A549 (cell line): ENCODE data around the gene PLA2G4B.

ENCODE experiments used
- EP300 ChIP-seq, 2 experiments: fragments of >200 bp; sonication (Bioruptor Twin); formaldehyde crosslinking; IDR thresholded peaks; 2 replicates in 1 of 2; 3 replicates in 1 of 2; pipeline ENCODE4 v1.6.1; 2016 to 2017
- MAFK ChIP-seq: fragments of 450-650 bp; IDR thresholded peaks from 2 replicates; pipeline ENCODE4 v1.6.1; 2014; ENCODE audit not compliant: partially characterized antibody
- MYC ChIP-seq: IDR thresholded peaks from 2 replicates; pipeline ENCODE4 v1.6.1; 2012; ENCODE audit warnings: mild to moderate bottlenecking, inconsistent platforms, low read length, improper control_type of control experiment, borderline replicate concordance
- SREBF2 ChIP-seq: fragments of 450-650 bp; IDR thresholded peaks from 2 replicates; pipeline ENCODE4 v1.6.1; 2014; ENCODE audit warnings: mild to moderate bottlenecking, moderate library complexity
- ZFP36 ChIP-seq: fragments of 450-650 bp; IDR thresholded peaks from 2 replicates; pipeline ENCODE4 v1.6.1; 2014; ENCODE audit warnings: borderline replicate concordance; ENCODE audit not compliant: partially characterized antibody
- TF ChIP-seq, protein P1 (sequence below): fragments of >200 bp; sonication (Bioruptor Twin); formaldehyde crosslinking; IDR thresholded peaks from 3 replicates; pipeline ENCODE4 v1.5.1; 2016

DNA sequence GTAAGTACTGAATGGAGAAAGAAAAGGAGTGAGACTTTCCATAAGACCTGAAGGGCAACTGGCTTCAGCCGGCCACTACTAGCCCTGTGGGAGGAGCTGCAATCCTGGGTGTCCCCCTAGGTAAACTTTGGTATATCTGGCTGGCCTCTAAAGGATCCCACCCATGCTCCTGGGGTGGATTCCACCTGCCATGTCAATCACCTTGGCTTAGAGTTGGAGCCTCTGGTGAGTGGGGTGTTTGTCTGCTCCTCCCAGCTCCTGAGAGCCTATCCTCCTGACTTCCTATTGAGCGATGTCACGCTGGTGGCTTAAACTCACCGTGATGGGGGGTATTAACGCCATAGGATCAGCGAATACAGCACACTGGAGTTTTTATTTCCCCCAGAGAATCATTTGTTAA, 52.6 kb downstream of the PLA2G4B start:
- TF ChIP-seq MAFK (no peak), ZFP36 (no peak), SREBF2 (no peak), MYC (no peak), EP300 (IDR thresholded peaks at IDR 0.05) (no peak)
- TF ChIP-seq, protein P1, sequence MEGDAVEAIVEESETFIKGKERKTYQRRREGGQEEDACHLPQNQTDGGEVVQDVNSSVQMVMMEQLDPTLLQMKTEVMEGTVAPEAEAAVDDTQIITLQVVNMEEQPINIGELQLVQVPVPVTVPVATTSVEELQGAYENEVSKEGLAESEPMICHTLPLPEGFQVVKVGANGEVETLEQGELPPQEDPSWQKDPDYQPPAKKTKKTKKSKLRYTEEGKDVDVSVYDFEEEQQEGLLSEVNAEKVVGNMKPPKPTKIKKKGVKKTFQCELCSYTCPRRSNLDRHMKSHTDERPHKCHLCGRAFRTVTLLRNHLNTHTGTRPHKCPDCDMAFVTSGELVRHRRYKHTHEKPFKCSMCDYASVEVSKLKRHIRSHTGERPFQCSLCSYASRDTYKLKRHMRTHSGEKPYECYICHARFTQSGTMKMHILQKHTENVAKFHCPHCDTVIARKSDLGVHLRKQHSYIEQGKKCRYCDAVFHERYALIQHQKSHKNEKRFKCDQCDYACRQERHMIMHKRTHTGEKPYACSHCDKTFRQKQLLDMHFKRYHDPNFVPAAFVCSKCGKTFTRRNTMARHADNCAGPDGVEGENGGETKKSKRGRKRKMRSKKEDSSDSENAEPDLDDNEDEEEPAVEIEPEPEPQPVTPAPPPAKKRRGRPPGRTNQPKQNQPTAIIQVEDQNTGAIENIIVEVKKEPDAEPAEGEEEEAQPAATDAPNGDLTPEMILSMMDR = no peak
